HepG2 (cell line): ENCODE measurements around the gene LGALS1. TPM values are rescaled to one million over a fixed set of nuclear protein-coding genes. Genes with fewer than 3 reads are reported as not detected.

Experiments used
- CEBPG ChIP-seq: IDR thresholded peaks from 2 replicates; pipeline ENCODE4 v1.6.1; 2016
- MAFK ChIP-seq, 2 experiments: IDR thresholded peaks in 1 of 2; conservative IDR thresholded peaks in 1 of 2; 2 replicates each; pipeline ENCODE4 v1.6.1; 2011; ENCODE audit warnings: improper control_type of control experiment in 2 of 2, low read length in 2 of 2
- NFYB ChIP-seq: sonication (generic); formaldehyde crosslinking; IDR thresholded peaks from 2 replicates; pipeline ENCODE4 v1.4.0; 2020; ENCODE audit warnings: missing genetic modification reagents
- SP4 ChIP-seq: sonication (generic); formaldehyde crosslinking; IDR thresholded peaks from 2 replicates; pipeline ENCODE4 v1.8.1; 2023; ENCODE audit warnings: mild to moderate bottlenecking, missing genetic modification reagents
- ZSCAN31 ChIP-seq: sonication (generic); formaldehyde crosslinking; IDR thresholded peaks from 2 replicates; pipeline ENCODE4 v1.5.0; 2020; ENCODE audit warnings: low read depth, mild to moderate bottlenecking, missing genetic modification reagents
- polyA plus RNA-seq, 8 experiments: library from polyadenylated mRNA; depleted of rRNA in 3 of 8; stranded (reverse) in 7 of 8; unstranded in 1 of 8; fragments of >200 nt; fragmentation: Illumina TruSeq in 4 of 8; extraction: Trizol in 4 of 8; gene quantifications; 2 replicates each; pipeline versions ENCODE4 v1.2.1 to v1.2.3, GENCODE V29; 2011 to 2016; ENCODE audit warnings: low read depth in 4 of 8, missing spikeins in 1 of 8, mixed read lengths in 1 of 8; ENCODE audit not compliant: insufficient read depth in 1 of 8
- total RNA-seq, 5 experiments: library from RNA; depleted of rRNA; stranded (reverse); fragments of >200 nt; fragmentation: Illumina TruSeq; extraction: Trizol; gene quantifications; 2 replicates each; pipeline ENCODE4 v1.2.3, GENCODE V29; 2016; ENCODE audit warnings: low read depth in 1 of 5
- TF ChIP-seq, protein P1 (sequence below): sonication (generic); formaldehyde crosslinking; IDR thresholded peaks from 2 replicates; pipeline ENCODE4 v1.8.1; 2023; ENCODE audit warnings: mild to moderate bottlenecking, missing genetic modification reagents, borderline replicate concordance
- TF ChIP-seq, protein P2 (sequence below): sonication (generic); formaldehyde crosslinking; IDR thresholded peaks from 2 replicates; pipeline ENCODE4 v1.5.1; 2020; ENCODE audit warnings: mild to moderate bottlenecking, missing genetic modification reagents, moderate library complexity
- TF ChIP-seq, protein P3 (sequence below), 2 experiments: sonication (generic) in 1 of 2; formaldehyde crosslinking in 1 of 2; IDR thresholded peaks; 2 replicates each; pipeline versions ENCODE4 v1.4.0 to v1.6.1; 2016 to 2020; ENCODE audit warnings: borderline replicate concordance in 1 of 2, low read depth in 1 of 2, mild to moderate bottlenecking in 1 of 2, missing genetic modification reagents in 1 of 2

Gene LGALS1
- total and polyA plus RNA-seq, 2 of the 13 experiments (the other 11 are each of a cell fraction or from before 2014, with no cell fraction given): 103 to 858 TPM

DNA sequence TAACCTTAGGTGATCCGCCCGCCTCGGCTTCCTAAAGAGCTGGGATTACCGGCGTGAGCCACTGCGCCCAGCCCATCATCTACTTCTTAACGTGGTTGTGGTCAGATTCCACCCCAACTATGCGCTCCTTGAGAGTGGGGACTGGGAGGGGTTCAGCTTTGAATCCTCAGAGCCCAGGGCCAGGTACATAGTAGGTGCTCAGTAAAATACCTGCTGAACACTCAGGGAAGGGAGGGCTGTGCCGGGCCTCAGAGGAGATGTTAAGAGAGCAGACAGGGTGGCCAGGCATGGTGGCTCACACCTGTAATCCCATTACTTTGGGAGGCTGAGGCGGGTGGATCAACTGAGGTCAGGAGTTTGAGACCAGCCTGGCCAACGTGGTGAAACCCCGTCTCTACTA, 1.2 kb upstream of the LGALS1 start (continued):
- TF ChIP-seq SP4 (CRISPR knock-in tag) (no peak), CEBPG (CRISPR knock-in tag) (no peak), NFYB (CRISPR knock-in tag) (no peak), ZSCAN31 (no peak), MAFK (conservative IDR thresholded peaks at IDR 0.05 in 1 of 2, IDR thresholded peaks at IDR 0.05 in 1 of 2; ENCODE audit: low read length in 2 of 2) (no peak)
- TF ChIP-seq, protein P1, sequence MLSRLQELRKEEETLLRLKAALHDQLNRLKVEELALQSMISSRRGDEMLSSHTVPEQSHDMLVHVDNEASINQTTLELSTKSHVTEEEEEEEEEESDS (CRISPR knock-in tag): no peak
- TF ChIP-seq, protein P2, sequence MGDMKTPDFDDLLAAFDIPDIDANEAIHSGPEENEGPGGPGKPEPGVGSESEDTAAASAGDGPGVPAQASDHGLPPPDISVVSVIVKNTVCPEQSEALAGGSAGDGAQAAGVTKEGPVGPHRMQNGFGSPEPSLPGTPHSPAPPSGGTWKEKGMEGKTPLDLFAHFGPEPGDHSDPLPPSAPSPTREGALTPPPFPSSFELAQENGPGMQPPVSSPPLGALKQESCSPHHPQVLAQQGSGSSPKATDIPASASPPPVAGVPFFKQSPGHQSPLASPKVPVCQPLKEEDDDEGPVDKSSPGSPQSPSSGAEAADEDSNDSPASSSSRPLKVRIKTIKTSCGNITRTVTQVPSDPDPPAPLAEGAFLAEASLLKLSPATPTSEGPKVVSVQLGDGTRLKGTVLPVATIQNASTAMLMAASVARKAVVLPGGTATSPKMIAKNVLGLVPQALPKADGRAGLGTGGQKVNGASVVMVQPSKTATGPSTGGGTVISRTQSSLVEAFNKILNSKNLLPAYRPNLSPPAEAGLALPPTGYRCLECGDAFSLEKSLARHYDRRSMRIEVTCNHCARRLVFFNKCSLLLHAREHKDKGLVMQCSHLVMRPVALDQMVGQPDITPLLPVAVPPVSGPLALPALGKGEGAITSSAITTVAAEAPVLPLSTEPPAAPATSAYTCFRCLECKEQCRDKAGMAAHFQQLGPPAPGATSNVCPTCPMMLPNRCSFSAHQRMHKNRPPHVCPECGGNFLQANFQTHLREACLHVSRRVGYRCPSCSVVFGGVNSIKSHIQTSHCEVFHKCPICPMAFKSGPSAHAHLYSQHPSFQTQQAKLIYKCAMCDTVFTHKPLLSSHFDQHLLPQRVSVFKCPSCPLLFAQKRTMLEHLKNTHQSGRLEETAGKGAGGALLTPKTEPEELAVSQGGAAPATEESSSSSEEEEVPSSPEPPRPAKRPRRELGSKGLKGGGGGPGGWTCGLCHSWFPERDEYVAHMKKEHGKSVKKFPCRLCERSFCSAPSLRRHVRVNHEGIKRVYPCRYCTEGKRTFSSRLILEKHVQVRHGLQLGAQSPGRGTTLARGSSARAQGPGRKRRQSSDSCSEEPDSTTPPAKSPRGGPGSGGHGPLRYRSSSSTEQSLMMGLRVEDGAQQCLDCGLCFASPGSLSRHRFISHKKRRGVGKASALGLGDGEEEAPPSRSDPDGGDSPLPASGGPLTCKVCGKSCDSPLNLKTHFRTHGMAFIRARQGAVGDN: no peak
- TF ChIP-seq, protein P3, sequence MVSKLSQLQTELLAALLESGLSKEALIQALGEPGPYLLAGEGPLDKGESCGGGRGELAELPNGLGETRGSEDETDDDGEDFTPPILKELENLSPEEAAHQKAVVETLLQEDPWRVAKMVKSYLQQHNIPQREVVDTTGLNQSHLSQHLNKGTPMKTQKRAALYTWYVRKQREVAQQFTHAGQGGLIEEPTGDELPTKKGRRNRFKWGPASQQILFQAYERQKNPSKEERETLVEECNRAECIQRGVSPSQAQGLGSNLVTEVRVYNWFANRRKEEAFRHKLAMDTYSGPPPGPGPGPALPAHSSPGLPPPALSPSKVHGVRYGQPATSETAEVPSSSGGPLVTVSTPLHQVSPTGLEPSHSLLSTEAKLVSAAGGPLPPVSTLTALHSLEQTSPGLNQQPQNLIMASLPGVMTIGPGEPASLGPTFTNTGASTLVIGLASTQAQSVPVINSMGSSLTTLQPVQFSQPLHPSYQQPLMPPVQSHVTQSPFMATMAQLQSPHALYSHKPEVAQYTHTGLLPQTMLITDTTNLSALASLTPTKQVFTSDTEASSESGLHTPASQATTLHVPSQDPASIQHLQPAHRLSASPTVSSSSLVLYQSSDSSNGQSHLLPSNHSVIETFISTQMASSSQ (IDR thresholded peaks at IDR 0.05; ENCODE audit: low read depth): no peak
- TF ChIP-seq, protein P3 (CRISPR knock-in tag; IDR thresholded peaks at IDR 0.05; ENCODE audit: borderline replicate concordance): no peak
